KMS-11 (cell line): ENCODE data around the gene MPPED1.

Experiments used
- H2AFZ ChIP-seq: fragments of 200-600 bp; sonication (generic); 2 replicates; pipeline ENCODE4 v1.6.1; 2016; ENCODE audit warnings: antibody characterized with exemption, mixed run types, low read depth
- H3K27ac ChIP-seq: fragments of 200-600 bp; sonication (generic); 2 replicates; pipeline ENCODE4 v1.6.1; 2016; ENCODE audit warnings: mild to moderate bottlenecking, mixed run types
- H3K27me3 ChIP-seq: fragments of 200-600 bp; sonication (generic); 2 replicates; pipeline ENCODE4 v1.6.1; 2017; ENCODE audit warnings: mild to moderate bottlenecking, low read depth, mixed run types, moderate library complexity; ENCODE audit not compliant: insufficient read depth
- H3K36me3 ChIP-seq: fragments of 200-600 bp; sonication (generic); 2 replicates; pipeline ENCODE4 v1.6.1; 2017; ENCODE audit warnings: mild to moderate bottlenecking, mixed run types; ENCODE audit not compliant: insufficient read depth
- H3K4me1 ChIP-seq: fragments of 200-600 bp; sonication (generic); 2 replicates; pipeline ENCODE4 v1.6.1; 2016; ENCODE audit warnings: mild to moderate bottlenecking, low read depth, mixed run types; ENCODE audit not compliant: poor library complexity, severe bottlenecking
- H3K4me2 ChIP-seq: fragments of 200-600 bp; sonication (generic); 2 replicates; pipeline ENCODE4 v1.7.0; 2016; ENCODE audit warnings: mild to moderate bottlenecking, mixed run types
- H3K4me3 ChIP-seq: fragments of 200-600 bp; sonication (generic); IDR thresholded peaks from 2 replicates; pipeline ENCODE4 v1.6.1; 2017; ENCODE audit warnings: low read depth, low read length, mixed read lengths; ENCODE audit not compliant: insufficient read depth
- H3K79me2 ChIP-seq: fragments of 200-600 bp; sonication (generic); 2 replicates; pipeline ENCODE4 v1.6.1; 2016; ENCODE audit warnings: low read depth, mixed run types; ENCODE audit not compliant: insufficient read depth
- H3K9ac ChIP-seq: fragments of 200-600 bp; sonication (generic); 2 replicates; pipeline ENCODE4 v1.6.1; 2016; ENCODE audit warnings: mild to moderate bottlenecking, mixed run types
- H4K20me1 ChIP-seq: fragments of 200-600 bp; sonication (generic); 2 replicates; pipeline ENCODE4 v1.6.1; 2016; ENCODE audit warnings: mild to moderate bottlenecking, mixed run types; ENCODE audit not compliant: insufficient read depth
- CTCF ChIP-seq: fragments of 200-600 bp; sonication (generic); conservative IDR thresholded peaks from 2 replicates; pipeline ENCODE4 v1.6.1; 2017; ENCODE audit warnings: low read depth, mild to moderate bottlenecking, antibody characterized with exemption, low read length, moderate library complexity, mixed read lengths

MPPED1 gene

DNA sequence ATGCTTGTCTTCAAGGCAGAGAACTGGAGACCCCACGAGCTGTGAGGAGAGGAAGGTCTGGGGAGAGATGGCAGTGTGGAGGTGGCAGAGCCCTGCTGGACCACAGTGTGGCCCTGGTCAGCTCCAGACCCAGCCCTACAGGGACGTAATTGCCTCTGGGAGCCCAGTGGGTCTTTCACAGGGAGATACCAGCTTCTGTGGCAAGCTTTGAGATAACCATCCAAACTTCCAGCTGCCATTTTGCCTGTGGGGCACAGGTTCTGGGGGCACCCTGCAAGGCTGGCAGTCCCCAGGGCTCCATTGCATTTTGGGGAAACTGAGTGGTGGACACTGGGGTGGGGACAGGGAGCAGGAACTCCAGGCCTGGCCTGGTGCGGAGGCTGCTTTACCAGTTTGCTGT is 10.2 kb upstream of the MPPED1 start:
- Histone ChIP-seq H3K27ac (no peak overlapping the region), H3K4me2 (no peak overlapping the region), H3K27me3 (peaks cover 19% of the 10 kb centered on the region; the same call in 1 of the 2 replicates), H3K4me1 (no peaks in the 10 kb centered on the region), H3K36me3 (no peaks in the 10 kb centered on the region), H4K20me1 (no peaks in the 10 kb centered on the region), H2AFZ (no peak overlapping the region), H3K79me2 (no peaks in the 10 kb centered on the region), H3K9ac (no peak overlapping the region), H3K4me3 (no peak overlapping the region)
- TF ChIP-seq CTCF = no peak

DNA sequence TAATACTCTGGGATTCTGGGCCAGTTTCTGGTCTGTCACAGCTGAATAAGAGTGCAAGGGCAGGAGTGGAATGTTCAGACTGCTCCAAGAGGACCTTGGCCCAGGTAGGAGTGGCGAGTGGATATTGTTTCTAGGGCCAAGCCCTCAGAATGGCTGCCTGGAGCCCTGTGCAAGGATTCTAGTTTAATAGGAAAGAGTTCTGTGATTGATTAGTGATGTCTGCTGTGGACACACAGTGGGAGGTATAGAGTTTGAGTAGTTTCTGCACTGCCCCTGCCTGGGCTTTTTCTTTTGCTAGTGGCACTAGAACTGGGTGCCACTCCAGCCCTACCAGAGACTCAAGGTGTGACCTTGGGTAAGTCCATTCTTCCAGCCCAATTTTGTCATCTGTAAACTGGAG is 9.7 kb upstream of the MPPED1 start:
- no peaks in the 10 kb centered on the region for H4K20me1 ChIP-seq
- no peak overlapping the region for H3K4me3 ChIP-seq
- no peak overlapping the region for H2AFZ ChIP-seq
- no peak overlapping the region for H3K27ac ChIP-seq
- peaks cover 16% of the 10 kb centered on the region; the same call in 1 of the 2 replicates for H3K27me3 ChIP-seq
- H3K9ac ChIP-seq = no peak overlapping the region
- H3K4me1 ChIP-seq = no peaks in the 10 kb centered on the region
- H3K36me3 ChIP-seq = no peaks in the 10 kb centered on the region
- no peak overlapping the region for H3K4me2 ChIP-seq
- TF ChIP-seq CTCF = no peak
- no peaks in the 10 kb centered on the region for H3K79me2 ChIP-seq

DNA sequence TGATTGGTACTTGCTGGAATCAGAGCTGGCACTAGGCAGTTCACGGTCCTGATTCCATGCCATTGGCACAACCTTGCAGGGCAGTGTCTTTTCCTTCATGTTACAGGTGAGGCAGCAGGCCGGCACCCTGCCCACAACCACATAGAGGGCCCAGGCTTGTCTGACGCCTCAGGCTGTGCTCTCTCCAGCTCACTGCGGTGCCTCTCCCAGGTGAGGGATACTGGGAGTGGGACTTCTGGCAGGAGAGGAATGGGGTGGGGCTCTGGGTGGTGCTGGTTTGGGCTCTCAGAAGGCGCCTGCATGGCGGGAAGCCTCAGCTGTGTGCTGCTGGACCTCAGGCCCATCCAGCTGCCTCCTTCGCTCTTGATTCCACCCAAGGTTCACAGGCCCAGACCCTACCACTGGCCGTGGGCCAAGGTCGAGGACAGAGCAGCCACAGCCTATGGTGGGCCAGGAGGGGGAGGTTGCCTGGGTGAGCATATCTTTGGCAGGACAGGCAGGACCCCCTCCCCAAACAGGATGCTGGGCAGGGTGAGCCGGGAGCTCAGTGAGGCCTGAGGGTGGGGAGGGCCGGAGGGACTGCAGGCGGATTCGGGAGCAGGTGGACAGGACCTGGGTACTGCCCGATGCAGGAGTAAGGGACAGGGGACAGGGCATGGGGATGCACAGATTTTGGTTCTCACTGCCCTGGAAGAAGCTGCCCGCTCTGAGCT is 7.0 kb upstream of the MPPED1 start:
- H3K27me3 ChIP-seq = peaks cover 15% of the 10 kb centered on the region; the same call in 1 of the 2 replicates
- no peak overlapping the region for H2AFZ ChIP-seq
- H3K36me3 ChIP-seq = no peaks in the 10 kb centered on the region
- no peaks in the 10 kb centered on the region for H3K79me2 ChIP-seq
- H3K9ac ChIP-seq = no peak overlapping the region
- H3K4me3 ChIP-seq = no peak overlapping the region
- H3K27ac ChIP-seq = no peak overlapping the region
- H3K4me2 ChIP-seq = no peak overlapping the region
- H3K4me1 ChIP-seq = no peaks in the 10 kb centered on the region
- no peak for TF ChIP-seq CTCF
- no peaks in the 10 kb centered on the region for H4K20me1 ChIP-seq

GRCh38 chr22:43406186-43406790 is 5.5 kb upstream of the MPPED1 start:
- Histone ChIP-seq H3K27ac (no peak overlapping the region), H3K27me3 (peaks cover 19% of the 10 kb centered on the region; the same call in 1 of the 2 replicates), H3K9ac (no peak overlapping the region), H3K4me3 (no peak overlapping the region), H3K79me2 (no peaks in the 10 kb centered on the region), H3K4me1 (no peaks in the 10 kb centered on the region), H3K4me2 (no peak overlapping the region), H3K36me3 (no peaks in the 10 kb centered on the region), H2AFZ (no peak overlapping the region), H4K20me1 (no peaks in the 10 kb centered on the region)
- no peak for TF ChIP-seq CTCF
